ENCODE results near the gene TTC23.

Gene TTC23

DNA sequence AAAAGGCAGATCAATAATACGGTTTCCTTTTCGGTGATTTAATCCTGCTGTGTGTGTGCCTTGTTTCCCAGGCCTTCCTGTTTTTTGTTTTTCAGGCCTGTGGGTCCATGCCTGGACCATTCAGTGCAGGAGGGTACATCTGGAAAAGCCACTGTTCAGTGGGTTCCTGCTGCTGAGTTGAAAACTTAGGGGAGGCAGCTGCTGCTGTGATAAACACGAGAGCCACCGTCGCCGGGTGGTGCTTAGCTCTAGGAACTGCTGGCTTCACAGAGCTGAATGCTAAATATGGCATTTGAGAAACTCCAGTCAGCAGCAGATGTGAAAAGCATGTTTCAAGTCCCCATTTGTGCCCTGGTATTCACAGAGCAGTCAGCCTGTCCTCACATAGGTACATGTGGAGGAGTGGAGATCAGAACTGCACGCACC lies 100.5 kb downstream of the TTC23 start:
- H3K9me3 ChIP-seq (ENCODE audit: control insufficient read depth in 2 of 2, low read length in 2 of 2), result no peaks in the 10 kb centered on the region
- no peaks in the 10 kb centered on the region for H3K27me3 ChIP-seq (ENCODE audit: control insufficient read depth in 1 of 2, insufficient read depth in 2 of 2, low read length in 2 of 2)
- peak overlapping the region; percentile 85 for H3K27ac ChIP-seq (ENCODE audit: low read length)
- peaks cover 50% of the 10 kb centered on the region for H3K4me1 ChIP-seq (ENCODE audit: control insufficient read depth, insufficient read depth, low read length)
- H3K36me3 ChIP-seq (ENCODE audit: control insufficient read depth in 2 of 2, insufficient read depth in 2 of 2, low read length in 2 of 2), result peaks cover 5 to 9% of the 10 kb centered on the region in 2 donors
- peak overlapping the region; percentile 27 to 44 for H3K4me3 ChIP-seq (ENCODE audit: low read length in 2 of 2)
- H3K9ac ChIP-seq (ENCODE audit: low read length in 2 of 2), result peak overlapping the region; percentile 7 to 51

DNA sequence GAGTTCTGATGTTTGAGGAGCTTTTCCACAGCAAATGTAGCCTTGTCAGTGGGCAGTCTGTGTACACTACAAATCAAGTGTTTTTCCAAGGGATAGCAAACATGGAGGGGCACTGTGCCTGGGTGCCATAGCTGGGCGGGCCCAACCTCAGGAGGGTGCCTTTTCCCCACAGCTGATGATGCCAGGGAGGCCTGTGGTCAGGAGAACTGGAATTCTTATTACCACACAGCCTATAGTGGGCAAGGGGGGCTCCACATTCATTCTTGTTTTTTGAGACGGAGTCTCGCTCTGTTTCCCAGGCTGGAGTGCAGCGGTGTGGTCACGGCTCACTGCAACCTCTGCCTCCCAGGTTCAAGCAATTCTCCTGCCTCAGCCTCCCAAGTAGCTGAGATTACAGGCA lies 102.7 kb downstream of the TTC23 start:
- Histone ChIP-seq H3K36me3 (ENCODE audit: control insufficient read depth in 2 of 2, insufficient read depth in 2 of 2, low read length in 2 of 2) (peaks cover 5 to 9% of the 10 kb centered on the region in 2 donors), H3K27ac (ENCODE audit: low read length) (peak overlapping the region; percentile 91), H3K9ac (ENCODE audit: low read length in 2 of 2) (no peak overlapping the region), H3K4me1 (ENCODE audit: control insufficient read depth, insufficient read depth, low read length) (peaks cover 65% of the 10 kb centered on the region), H3K9me3 (ENCODE audit: control insufficient read depth in 2 of 2, low read length in 2 of 2) (no peaks in the 10 kb centered on the region), H3K4me3 (ENCODE audit: low read length in 2 of 2) (no peak overlapping the region), H3K27me3 (ENCODE audit: control insufficient read depth in 1 of 2, insufficient read depth in 2 of 2, low read length in 2 of 2) (no peaks in the 10 kb centered on the region)

DNA sequence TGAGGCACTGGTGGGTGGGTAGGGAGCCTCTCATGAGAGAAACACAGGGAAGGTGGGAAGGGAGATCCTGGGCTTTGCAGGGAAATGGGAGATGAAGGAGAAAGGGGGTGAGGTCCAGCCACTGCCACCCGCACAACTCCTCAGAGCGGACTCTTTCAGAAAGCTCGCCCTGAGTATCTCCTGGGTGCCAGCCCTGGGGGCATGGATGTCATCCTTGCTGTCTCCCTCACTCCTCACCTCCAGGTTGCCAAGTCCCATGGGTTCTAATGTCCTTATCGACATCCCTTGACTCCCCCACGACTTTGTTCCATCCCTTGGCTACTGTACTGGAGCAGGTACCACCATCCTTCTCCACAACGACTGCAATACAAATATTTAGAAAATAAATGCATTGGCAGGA lies 103.6 kb downstream of the TTC23 start:
- Histone ChIP-seq H3K9ac (ENCODE audit: low read length in 2 of 2) (peak overlapping the region in 1 of 2 donors; percentile 36), H3K27ac (ENCODE audit: low read length) (peak overlapping the region; percentile 91), H3K27me3 (ENCODE audit: control insufficient read depth in 1 of 2, insufficient read depth in 2 of 2, low read length in 2 of 2) (no peaks in the 10 kb centered on the region), H3K36me3 (ENCODE audit: control insufficient read depth in 2 of 2, insufficient read depth in 2 of 2, low read length in 2 of 2) (peaks cover 5% of the 10 kb centered on the region in 2 donors), H3K4me3 (ENCODE audit: low read length in 2 of 2) (no peak overlapping the region), H3K9me3 (ENCODE audit: control insufficient read depth in 2 of 2, low read length in 2 of 2) (no peaks in the 10 kb centered on the region), H3K4me1 (ENCODE audit: control insufficient read depth, insufficient read depth, low read length) (peaks cover 62% of the 10 kb centered on the region)

DNA sequence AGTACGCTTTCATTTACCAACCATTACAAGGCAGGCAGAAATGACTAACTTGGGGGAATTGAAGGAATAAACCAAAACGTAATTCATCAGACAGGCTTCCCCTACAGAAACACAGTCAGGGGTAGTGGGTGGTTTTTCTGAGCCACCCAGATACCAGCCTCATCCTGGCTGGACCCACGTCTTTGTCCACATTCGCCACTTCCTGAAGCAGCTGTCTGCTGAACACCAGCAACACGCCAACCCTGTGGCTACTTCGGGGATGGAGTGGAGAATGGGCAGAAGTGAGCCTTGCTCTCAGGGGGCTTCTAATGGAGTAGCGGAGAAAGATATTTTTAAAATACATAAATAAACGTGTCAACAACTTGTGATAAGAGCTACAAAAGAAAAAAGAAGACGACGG lies 104.4 kb downstream of the TTC23 start:
- peak overlapping the region; percentile 91 for H3K27ac ChIP-seq (ENCODE audit: low read length)
- peaks cover 62% of the 10 kb centered on the region for H3K4me1 ChIP-seq (ENCODE audit: control insufficient read depth, insufficient read depth, low read length)
- no peak overlapping the region for H3K9ac ChIP-seq (ENCODE audit: low read length in 2 of 2)
- peaks cover 2 to 5% of the 10 kb centered on the region in 2 donors for H3K36me3 ChIP-seq (ENCODE audit: control insufficient read depth in 2 of 2, insufficient read depth in 2 of 2, low read length in 2 of 2)
- no peak overlapping the region for H3K4me3 ChIP-seq (ENCODE audit: low read length in 2 of 2)
- no peaks in the 10 kb centered on the region for H3K9me3 ChIP-seq (ENCODE audit: control insufficient read depth in 2 of 2, low read length in 2 of 2)
- no peaks in the 10 kb centered on the region for H3K27me3 ChIP-seq (ENCODE audit: control insufficient read depth in 1 of 2, insufficient read depth in 2 of 2, low read length in 2 of 2)

DNA sequence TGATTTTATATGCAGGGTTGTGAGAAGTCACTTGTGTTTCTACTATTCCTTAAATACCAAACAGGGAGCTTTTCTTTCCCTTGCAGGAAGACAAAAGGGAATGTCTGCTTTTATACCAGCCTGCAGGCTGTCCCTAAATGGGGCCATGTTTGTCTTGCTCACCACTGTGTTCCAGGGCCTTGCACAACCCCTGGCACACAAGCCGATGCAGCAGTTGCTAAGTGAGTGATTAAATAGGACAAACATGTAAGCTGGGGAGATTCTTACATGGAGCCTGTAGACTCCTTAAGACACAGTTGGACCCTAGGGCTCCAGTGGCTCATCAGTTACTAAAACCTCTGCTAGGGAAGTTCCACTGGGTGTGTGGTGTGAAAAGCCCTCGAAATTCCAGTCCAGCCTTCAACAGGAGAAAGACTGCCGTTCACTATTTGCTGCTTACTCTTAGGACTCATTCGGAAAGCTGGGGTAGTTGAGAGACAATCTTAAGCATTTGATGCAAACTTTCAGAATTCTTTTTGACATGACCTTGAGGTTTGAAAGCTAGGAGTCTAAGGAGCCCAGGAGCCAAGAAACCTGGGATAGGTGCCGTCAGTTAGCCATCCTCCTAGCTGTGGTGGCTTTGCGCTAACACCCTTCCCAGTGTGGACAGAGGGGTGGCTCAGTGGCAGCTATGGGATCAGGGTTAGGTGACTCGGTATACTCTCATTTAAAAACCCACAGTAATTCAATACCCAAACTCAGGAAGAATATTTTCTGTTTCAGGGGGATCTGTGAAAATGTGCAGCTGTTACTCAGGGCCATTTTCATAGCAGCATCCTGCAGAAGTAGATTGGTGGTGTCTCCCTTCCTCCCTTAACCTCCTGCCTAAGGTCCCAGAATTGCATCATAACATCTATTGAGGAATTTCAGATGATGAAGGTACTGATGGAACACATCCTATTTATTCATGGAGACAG lies 105.4 kb downstream of the TTC23 start:
- peak overlapping the region; percentile 29 to 56 for H3K9ac ChIP-seq (ENCODE audit: low read length in 2 of 2)
- H3K4me1 ChIP-seq (ENCODE audit: control insufficient read depth, insufficient read depth, low read length), result peaks cover 56% of the 10 kb centered on the region
- H3K27ac ChIP-seq (ENCODE audit: low read length), result peak overlapping the region; percentile 91
- peak overlapping the region in 1 of 2 donors; percentile 15 for H3K4me3 ChIP-seq (ENCODE audit: low read length in 2 of 2)
- no peaks in the 10 kb centered on the region for H3K27me3 ChIP-seq (ENCODE audit: control insufficient read depth in 1 of 2, insufficient read depth in 2 of 2, low read length in 2 of 2)
- H3K36me3 ChIP-seq (ENCODE audit: control insufficient read depth in 2 of 2, insufficient read depth in 2 of 2, low read length in 2 of 2), result no peaks in the 10 kb centered on the region
- no peaks in the 10 kb centered on the region for H3K9me3 ChIP-seq (ENCODE audit: control insufficient read depth in 2 of 2, low read length in 2 of 2)

DNA sequence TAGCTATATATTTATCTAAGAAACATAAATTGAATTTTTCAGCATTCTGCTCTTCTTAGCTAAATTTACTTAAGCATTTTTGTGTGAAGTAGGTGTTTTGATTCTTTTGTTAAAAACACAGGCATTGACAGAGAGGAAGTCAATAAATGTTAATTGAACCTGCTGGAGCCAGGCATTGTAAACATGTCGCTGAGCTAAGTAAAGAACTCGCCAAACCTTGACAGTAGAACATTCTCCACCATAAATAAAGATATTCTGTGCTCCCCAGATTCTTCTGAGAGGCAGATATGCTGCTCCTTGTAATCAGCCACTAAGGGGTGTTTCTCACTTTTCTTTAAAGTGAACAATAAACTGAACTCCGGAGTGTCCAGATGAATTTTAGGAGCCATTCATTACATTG lies 106.1 kb downstream of the TTC23 start:
- H3K9ac ChIP-seq (ENCODE audit: low read length in 2 of 2), result peak overlapping the region in 1 of 2 donors; percentile 44
- no peaks in the 10 kb centered on the region for H3K9me3 ChIP-seq (ENCODE audit: control insufficient read depth in 2 of 2, low read length in 2 of 2)
- H3K4me3 ChIP-seq (ENCODE audit: low read length in 2 of 2), result no peak overlapping the region
- peak overlapping the region; percentile 91 for H3K27ac ChIP-seq (ENCODE audit: low read length)
- H3K36me3 ChIP-seq (ENCODE audit: control insufficient read depth in 2 of 2, insufficient read depth in 2 of 2, low read length in 2 of 2), result no peaks in the 10 kb centered on the region
- H3K4me1 ChIP-seq (ENCODE audit: control insufficient read depth, insufficient read depth, low read length), result peaks cover 54% of the 10 kb centered on the region
- no peaks in the 10 kb centered on the region for H3K27me3 ChIP-seq (ENCODE audit: control insufficient read depth in 1 of 2, insufficient read depth in 2 of 2, low read length in 2 of 2)

DNA sequence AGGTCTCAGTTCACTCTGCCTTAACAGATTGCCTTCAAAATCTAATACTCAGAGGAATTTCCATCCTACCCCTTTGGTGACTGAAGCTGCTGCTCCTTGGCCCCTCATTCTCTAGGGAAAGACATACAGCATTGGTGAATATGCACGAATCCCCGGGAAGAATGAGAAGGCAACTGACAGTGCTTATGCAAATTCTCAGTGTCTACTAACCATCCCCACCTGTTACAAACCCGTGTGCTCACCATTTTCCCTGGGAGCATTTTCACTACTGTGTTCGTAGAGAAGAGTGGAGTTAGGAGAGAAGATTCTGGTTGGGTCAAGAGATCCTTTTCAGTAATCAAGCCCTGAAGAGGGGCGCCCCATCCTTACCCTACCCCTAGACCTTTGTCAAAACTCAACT lies 106.8 kb downstream of the TTC23 start:
- peak overlapping the region; percentile 91 for H3K27ac ChIP-seq (ENCODE audit: low read length)
- peaks cover under 1 to 2% of the 10 kb centered on the region in 2 donors for H3K36me3 ChIP-seq (ENCODE audit: control insufficient read depth in 2 of 2, insufficient read depth in 2 of 2, low read length in 2 of 2)
- H3K4me3 ChIP-seq (ENCODE audit: low read length in 2 of 2), result peak overlapping the region in 1 of 2 donors; percentile 22
- H3K27me3 ChIP-seq (ENCODE audit: control insufficient read depth in 1 of 2, insufficient read depth in 2 of 2, low read length in 2 of 2), result no peaks in the 10 kb centered on the region
- peak overlapping the region in 1 of 2 donors; percentile 29 for H3K9ac ChIP-seq (ENCODE audit: low read length in 2 of 2)
- H3K9me3 ChIP-seq (ENCODE audit: control insufficient read depth in 2 of 2, low read length in 2 of 2), result no peaks in the 10 kb centered on the region
- peaks cover 53% of the 10 kb centered on the region for H3K4me1 ChIP-seq (ENCODE audit: control insufficient read depth, insufficient read depth, low read length)

DNA sequence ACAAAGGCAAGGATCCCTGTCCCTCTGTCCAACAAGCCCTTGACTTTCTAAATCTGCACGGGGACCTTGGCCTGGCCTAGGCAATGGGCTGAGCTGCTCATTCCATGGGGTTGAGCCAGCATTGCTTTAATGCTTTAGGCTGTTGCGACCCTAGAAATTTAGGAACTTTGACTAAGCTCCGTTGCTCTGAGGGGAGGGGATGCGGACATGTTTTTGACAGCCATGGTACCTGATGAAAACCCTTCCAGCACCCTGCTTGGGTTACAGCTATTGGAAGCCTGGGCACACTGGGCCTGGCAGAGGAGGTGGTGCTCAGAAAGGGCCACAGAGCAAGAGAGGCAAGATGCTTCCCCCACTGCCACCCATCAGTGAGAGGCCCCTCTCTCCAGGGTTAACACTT lies 107.4 kb downstream of the TTC23 start:
- no peaks in the 10 kb centered on the region for H3K9me3 ChIP-seq (ENCODE audit: control insufficient read depth in 2 of 2, low read length in 2 of 2)
- peak overlapping the region in 1 of 2 donors; percentile 22 for H3K4me3 ChIP-seq (ENCODE audit: low read length in 2 of 2)
- H3K4me1 ChIP-seq (ENCODE audit: control insufficient read depth, insufficient read depth, low read length), result peaks cover 57% of the 10 kb centered on the region
- peaks cover 7 to 8% of the 10 kb centered on the region in 2 donors for H3K36me3 ChIP-seq (ENCODE audit: control insufficient read depth in 2 of 2, insufficient read depth in 2 of 2, low read length in 2 of 2)
- H3K27me3 ChIP-seq (ENCODE audit: control insufficient read depth in 1 of 2, insufficient read depth in 2 of 2, low read length in 2 of 2), result no peaks in the 10 kb centered on the region
- peak overlapping the region in 1 of 2 donors; percentile 36 for H3K9ac ChIP-seq (ENCODE audit: low read length in 2 of 2)
- H3K27ac ChIP-seq (ENCODE audit: low read length), result peak overlapping the region; percentile 91

DNA sequence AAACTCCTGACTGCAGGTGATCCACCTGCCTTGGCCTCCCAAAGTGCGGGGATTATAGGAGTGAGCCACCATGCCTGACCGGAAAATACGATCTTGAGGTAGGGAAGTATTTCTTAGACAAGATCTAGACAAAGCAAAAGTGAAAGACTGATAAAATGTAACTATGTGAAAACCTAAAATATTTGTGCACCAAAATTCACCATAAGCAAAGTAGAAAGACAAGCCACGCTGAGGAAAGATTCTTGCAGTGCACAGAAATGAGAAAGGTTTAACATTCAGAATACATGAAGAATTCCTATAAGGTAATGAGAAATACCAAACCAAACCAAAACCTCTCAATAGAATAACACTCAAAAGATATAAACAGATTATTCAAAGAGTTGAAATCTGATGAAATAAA lies 108.8 kb downstream of the TTC23 start:
- no peaks in the 10 kb centered on the region for H3K27me3 ChIP-seq (ENCODE audit: control insufficient read depth in 1 of 2, insufficient read depth in 2 of 2, low read length in 2 of 2)
- peaks cover 16 to 17% of the 10 kb centered on the region in 2 donors for H3K36me3 ChIP-seq (ENCODE audit: control insufficient read depth in 2 of 2, insufficient read depth in 2 of 2, low read length in 2 of 2)
- H3K4me1 ChIP-seq (ENCODE audit: control insufficient read depth, insufficient read depth, low read length), result peaks cover 51% of the 10 kb centered on the region
- no peak overlapping the region for H3K27ac ChIP-seq (ENCODE audit: low read length)
- H3K9ac ChIP-seq (ENCODE audit: low read length in 2 of 2), result no peak overlapping the region
- H3K9me3 ChIP-seq (ENCODE audit: control insufficient read depth in 2 of 2, low read length in 2 of 2), result no peaks in the 10 kb centered on the region
- no peak overlapping the region for H3K4me3 ChIP-seq (ENCODE audit: low read length in 2 of 2)

DNA sequence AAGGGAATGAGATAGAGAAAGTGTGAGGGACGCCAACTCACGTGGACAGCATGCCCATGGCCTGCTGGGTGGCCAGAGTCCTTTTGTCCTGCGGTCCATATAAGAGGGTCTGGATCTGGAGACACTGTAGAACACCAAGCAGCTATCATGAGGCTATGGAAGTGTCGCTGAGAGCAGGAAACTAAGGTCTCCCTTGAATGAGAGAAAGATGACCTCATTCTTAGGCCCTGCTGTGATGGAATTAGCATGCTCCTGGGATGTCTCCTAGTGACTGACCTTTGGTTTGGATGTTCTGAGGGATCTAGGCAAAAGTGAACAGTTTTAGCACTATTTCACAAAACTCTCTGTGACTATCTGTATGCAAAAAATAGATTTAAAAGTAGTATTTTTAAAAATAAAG lies 110.1 kb downstream of the TTC23 start:
- no peak overlapping the region for H3K9ac ChIP-seq (ENCODE audit: low read length in 2 of 2)
- peaks cover 23 to 28% of the 10 kb centered on the region in 2 donors for H3K36me3 ChIP-seq (ENCODE audit: control insufficient read depth in 2 of 2, insufficient read depth in 2 of 2, low read length in 2 of 2)
- peaks cover 46% of the 10 kb centered on the region for H3K4me1 ChIP-seq (ENCODE audit: control insufficient read depth, insufficient read depth, low read length)
- no peaks in the 10 kb centered on the region for H3K9me3 ChIP-seq (ENCODE audit: control insufficient read depth in 2 of 2, low read length in 2 of 2)
- H3K27ac ChIP-seq (ENCODE audit: low read length), result peak overlapping the region; percentile 76
- no peak overlapping the region for H3K4me3 ChIP-seq (ENCODE audit: low read length in 2 of 2)
- no peaks in the 10 kb centered on the region for H3K27me3 ChIP-seq (ENCODE audit: control insufficient read depth in 1 of 2, insufficient read depth in 2 of 2, low read length in 2 of 2)

DNA sequence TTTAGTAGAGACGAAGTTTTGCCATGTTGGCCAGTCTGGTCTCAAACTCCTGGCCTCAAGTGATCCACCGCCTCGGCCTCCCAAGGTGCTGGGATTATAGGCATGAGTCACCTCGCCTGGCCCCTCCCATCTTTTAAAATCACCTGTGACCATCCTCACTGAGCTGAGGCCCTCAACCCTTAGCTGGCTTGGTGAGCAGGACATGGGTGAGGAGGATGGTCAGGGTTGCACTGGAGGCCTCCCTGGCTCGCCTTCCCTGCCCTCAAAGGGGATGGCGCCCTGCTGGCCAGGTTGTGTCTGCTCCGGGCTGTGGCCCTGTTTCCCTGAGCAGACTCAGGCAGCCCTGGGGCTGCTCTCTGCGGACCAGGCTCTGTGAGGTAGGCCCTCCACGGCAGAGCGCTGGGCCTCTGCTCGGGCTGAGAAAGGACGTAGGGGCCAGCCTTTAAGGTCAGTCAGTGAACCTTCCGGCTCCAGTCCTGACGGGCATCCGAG lies 110.8 kb downstream of the TTC23 start:
- Histone ChIP-seq H3K27ac (ENCODE audit: low read length) (peak overlapping the region; percentile 76), H3K9me3 (ENCODE audit: control insufficient read depth in 2 of 2, low read length in 2 of 2) (no peaks in the 10 kb centered on the region)

More for the DNA sequence above, 110.8 kb downstream of the TTC23 start:
- Histone ChIP-seq H3K27me3 (ENCODE audit: control insufficient read depth in 1 of 2, insufficient read depth in 2 of 2, low read length in 2 of 2) (no peaks in the 10 kb centered on the region), H3K36me3 (ENCODE audit: control insufficient read depth in 2 of 2, insufficient read depth in 2 of 2, low read length in 2 of 2) (peaks cover 28 to 31% of the 10 kb centered on the region in 2 donors), H3K4me3 (ENCODE audit: low read length in 2 of 2) (no peak overlapping the region), H3K9ac (ENCODE audit: low read length in 2 of 2) (no peak overlapping the region), H3K4me1 (ENCODE audit: control insufficient read depth, insufficient read depth, low read length) (peaks cover 47% of the 10 kb centered on the region)

Data from stomach smooth muscle (tissue), 2 donors.